ENCODE data around the gene CEP120. TPM values are rescaled to one million over a fixed set of nuclear protein-coding genes. Genes with fewer than 3 reads are reported as not detected.

Gene CEP120
- total RNA-seq, 1 donor from 2014 or later = 19.0 TPM

- Histone ChIP-seq H3K4me2 (ENCODE audit: low read length) (no peak overlapping the region), H3K27me3 (ENCODE audit: insufficient read depth, low read length) (no peaks in the 10 kb centered on the region), H3K4me3 (ENCODE audit: insufficient read depth, low read depth, low read length) (no peak overlapping the region), H2AFZ (ENCODE audit: low read depth, low read length) (no peak overlapping the region), H3K9ac (ENCODE audit: low read length) (no peak overlapping the region), H3K36me3 (ENCODE audit: insufficient read depth, low read length) (no peaks in the 10 kb centered on the region), H3K27ac (ENCODE audit: low read depth, low read length) (no peak overlapping the region), H4K20me1 (ENCODE audit: insufficient read depth, low read length) (no peaks in the 10 kb centered on the region), H3K9me3 (ENCODE audit: insufficient read depth, low read depth, low read length) (no peaks in the 10 kb centered on the region), H3K79me2 (ENCODE audit: insufficient read depth, low read length) (no peaks in the 10 kb centered on the region), H3K4me1 (ENCODE audit: insufficient read depth, low read length) (peaks cover 2% of the 10 kb centered on the region)
- Mint-ChIP-seq H3K4me1 (ENCODE audit: low read depth, unreplicated experiment) (peaks cover 9% of the 10 kb centered on the region), H3K9me3 (ENCODE audit: unreplicated experiment) (no peaks in the 10 kb centered on the region), H3K4me3 (ENCODE audit: unreplicated experiment) (no peak overlapping the region), H3K36me3 (ENCODE audit: low read depth, unreplicated experiment) (no peaks in the 10 kb centered on the region), H3K27me3 (ENCODE audit: low read depth, unreplicated experiment) (no peaks in the 10 kb centered on the region), H3K27ac (ENCODE audit: unreplicated experiment) (peak overlapping the region; percentile 96)
- FAIRE-seq = no peak
- DNase-seq (ENCODE audit: low read depth) = no peak
- no peak for TF ChIP-seq EZH2 (IDR thresholded peaks at IDR 0.05; ENCODE audit: insufficient read depth, low read length)
- TF ChIP-seq, protein P1, sequence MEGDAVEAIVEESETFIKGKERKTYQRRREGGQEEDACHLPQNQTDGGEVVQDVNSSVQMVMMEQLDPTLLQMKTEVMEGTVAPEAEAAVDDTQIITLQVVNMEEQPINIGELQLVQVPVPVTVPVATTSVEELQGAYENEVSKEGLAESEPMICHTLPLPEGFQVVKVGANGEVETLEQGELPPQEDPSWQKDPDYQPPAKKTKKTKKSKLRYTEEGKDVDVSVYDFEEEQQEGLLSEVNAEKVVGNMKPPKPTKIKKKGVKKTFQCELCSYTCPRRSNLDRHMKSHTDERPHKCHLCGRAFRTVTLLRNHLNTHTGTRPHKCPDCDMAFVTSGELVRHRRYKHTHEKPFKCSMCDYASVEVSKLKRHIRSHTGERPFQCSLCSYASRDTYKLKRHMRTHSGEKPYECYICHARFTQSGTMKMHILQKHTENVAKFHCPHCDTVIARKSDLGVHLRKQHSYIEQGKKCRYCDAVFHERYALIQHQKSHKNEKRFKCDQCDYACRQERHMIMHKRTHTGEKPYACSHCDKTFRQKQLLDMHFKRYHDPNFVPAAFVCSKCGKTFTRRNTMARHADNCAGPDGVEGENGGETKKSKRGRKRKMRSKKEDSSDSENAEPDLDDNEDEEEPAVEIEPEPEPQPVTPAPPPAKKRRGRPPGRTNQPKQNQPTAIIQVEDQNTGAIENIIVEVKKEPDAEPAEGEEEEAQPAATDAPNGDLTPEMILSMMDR (IDR thresholded peaks at IDR 0.05; ENCODE audit: insufficient read depth, low read depth, low read length) = no peak
Observed at GRCh38 chr5:123428521-123429220, 5.5 kb upstream of the CEP120 start.

GRCh38 chr5:123427281-123427680 lies 4.1 kb upstream of the CEP120 start:
- no peak for TF ChIP-seq EZH2 (IDR thresholded peaks at IDR 0.05; ENCODE audit: insufficient read depth, low read length)
- TF ChIP-seq, protein P1 (IDR thresholded peaks at IDR 0.05; ENCODE audit: insufficient read depth, low read depth, low read length) = no peak
- no peaks in the 10 kb centered on the region for H3K36me3 ChIP-seq (ENCODE audit: insufficient read depth, low read length)
- H2AFZ ChIP-seq (ENCODE audit: low read depth, low read length) = no peak overlapping the region
- no peaks in the 10 kb centered on the region for H3K9me3 ChIP-seq (ENCODE audit: insufficient read depth, low read depth, low read length)
- no peak overlapping the region for H3K27ac ChIP-seq (ENCODE audit: low read depth, low read length)
- DNase-seq (ENCODE audit: low read depth) (no peak), FAIRE-seq (no peak)
- H3K9ac ChIP-seq (ENCODE audit: low read length) = no peak overlapping the region
- Mint-ChIP-seq H3K27ac (ENCODE audit: unreplicated experiment) (no peak overlapping the region), H3K4me3 (ENCODE audit: unreplicated experiment) (no peak overlapping the region), H3K9me3 (ENCODE audit: unreplicated experiment) (no peaks in the 10 kb centered on the region), H3K36me3 (ENCODE audit: low read depth, unreplicated experiment) (no peaks in the 10 kb centered on the region), H3K4me1 (ENCODE audit: low read depth, unreplicated experiment) (peaks cover 9% of the 10 kb centered on the region), H3K27me3 (ENCODE audit: low read depth, unreplicated experiment) (no peaks in the 10 kb centered on the region)
- H4K20me1 ChIP-seq (ENCODE audit: insufficient read depth, low read length) = no peaks in the 10 kb centered on the region
- H3K79me2 ChIP-seq (ENCODE audit: insufficient read depth, low read length) = peaks cover 6% of the 10 kb centered on the region
- no peak overlapping the region for H3K4me2 ChIP-seq (ENCODE audit: low read length)
- H3K4me3 ChIP-seq (ENCODE audit: insufficient read depth, low read depth, low read length) = no peak overlapping the region
- no peaks in the 10 kb centered on the region for H3K27me3 ChIP-seq (ENCODE audit: insufficient read depth, low read length)
- H3K4me1 ChIP-seq (ENCODE audit: insufficient read depth, low read length) = peaks cover 4% of the 10 kb centered on the region

DNA sequence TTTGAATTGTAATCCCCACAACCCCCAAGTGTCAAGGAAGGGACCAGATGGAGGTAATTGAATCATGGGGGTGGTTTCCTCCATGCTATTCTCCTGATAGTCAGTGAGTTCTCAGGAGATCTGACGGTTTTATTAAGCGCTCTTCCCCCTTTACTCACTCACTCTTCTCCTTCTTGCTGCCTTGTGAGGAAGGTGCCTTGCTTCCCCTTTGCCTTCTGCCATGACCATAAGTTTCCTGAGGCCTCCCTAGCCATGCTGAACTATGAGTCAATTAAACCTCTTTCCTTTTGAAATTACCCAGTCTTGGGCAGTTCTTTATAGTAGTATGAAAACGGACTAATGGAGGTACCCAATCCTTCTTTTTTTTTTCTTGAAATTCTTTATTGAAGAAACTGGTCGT lies 2.2 kb upstream of the CEP120 start:
- Histone ChIP-seq H3K9me3 (ENCODE audit: insufficient read depth, low read depth, low read length) (no peaks in the 10 kb centered on the region), H4K20me1 (ENCODE audit: insufficient read depth, low read length) (peaks cover 5% of the 10 kb centered on the region), H3K4me3 (ENCODE audit: insufficient read depth, low read depth, low read length) (no peak overlapping the region), H3K27ac (ENCODE audit: low read depth, low read length) (no peak overlapping the region), H3K9ac (ENCODE audit: low read length) (no peak overlapping the region), H3K36me3 (ENCODE audit: insufficient read depth, low read length) (no peaks in the 10 kb centered on the region), H3K4me2 (ENCODE audit: low read length) (no peak overlapping the region), H3K4me1 (ENCODE audit: insufficient read depth, low read length) (peaks cover 11% of the 10 kb centered on the region), H3K79me2 (ENCODE audit: insufficient read depth, low read length) (peaks cover 24% of the 10 kb centered on the region), H3K27me3 (ENCODE audit: insufficient read depth, low read length) (no peaks in the 10 kb centered on the region), H2AFZ (ENCODE audit: low read depth, low read length) (no peak overlapping the region)
- Mint-ChIP-seq H3K36me3 (ENCODE audit: low read depth, unreplicated experiment) (no peaks in the 10 kb centered on the region), H3K4me3 (ENCODE audit: unreplicated experiment) (no peak overlapping the region), H3K27me3 (ENCODE audit: low read depth, unreplicated experiment) (no peaks in the 10 kb centered on the region), H3K4me1 (ENCODE audit: low read depth, unreplicated experiment) (peaks cover 9% of the 10 kb centered on the region), H3K27ac (ENCODE audit: unreplicated experiment) (no peak overlapping the region), H3K9me3 (ENCODE audit: unreplicated experiment) (no peaks in the 10 kb centered on the region)
- TF ChIP-seq EZH2 (IDR thresholded peaks at IDR 0.05; ENCODE audit: insufficient read depth, low read length) = no peak
- TF ChIP-seq, protein P1 (IDR thresholded peaks at IDR 0.05; ENCODE audit: insufficient read depth, low read depth, low read length) = no peak
- FAIRE-seq (no peak), DNase-seq (ENCODE audit: low read depth) (no peak)

All from astrocyte (in vitro differentiated cells and primary cell).